Measurements from ENCODE around the gene KDM4C. TPM values are rescaled to one million over a fixed set of nuclear protein-coding genes. Genes with fewer than 3 reads are reported as not detected.

KDM4C gene
- total RNA-seq, 1 experiment from 2014 or later: 11.9 TPM

DNA sequence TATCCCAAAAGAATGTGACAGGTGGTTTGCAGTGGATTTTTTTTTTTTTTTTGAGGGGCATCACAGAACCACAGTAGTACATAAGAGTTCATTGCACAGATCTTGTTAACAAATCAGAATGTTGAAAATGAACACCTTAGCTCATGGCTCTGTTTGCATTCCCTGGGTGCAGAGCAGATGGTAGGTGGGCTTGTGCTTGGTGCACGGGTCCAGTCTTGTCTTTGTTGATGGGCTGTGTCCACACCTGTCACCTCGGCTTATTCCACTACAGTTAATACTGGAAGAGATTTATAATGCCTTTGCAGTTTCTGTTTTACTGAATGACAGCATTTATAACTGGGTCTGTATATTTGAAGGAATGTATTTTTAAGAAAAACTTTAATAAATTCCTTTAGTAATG lies 146.6 kb downstream of the KDM4C start:
- no peak for DNase-seq (ENCODE audit: low spot score)

DNA sequence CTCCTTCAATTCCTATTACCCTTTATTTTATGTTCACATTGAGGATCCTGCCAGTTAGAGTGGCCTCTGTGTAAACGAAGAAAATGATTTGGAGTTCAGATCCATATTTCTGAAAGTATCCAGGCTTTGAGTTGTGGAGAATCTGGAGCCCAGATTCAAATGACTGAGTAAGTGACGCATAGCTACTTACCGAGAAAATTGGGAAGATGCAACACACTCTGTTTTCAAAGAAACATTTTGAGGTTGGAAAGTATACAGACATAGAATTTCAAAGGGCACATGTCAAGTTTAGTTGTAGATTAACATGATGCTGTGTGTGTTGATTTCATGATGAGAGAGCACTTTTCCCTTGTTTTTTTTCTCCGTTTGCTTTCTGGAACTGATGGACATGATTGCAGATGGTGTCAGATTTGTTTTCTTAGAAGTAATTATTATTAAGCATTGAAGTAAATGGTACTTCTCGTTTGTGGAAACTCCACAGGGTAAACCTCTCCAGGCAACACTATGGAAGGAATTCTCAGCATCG lies 148.1 kb downstream of the KDM4C start:
- no peak for DNase-seq (ENCODE audit: low spot score)

DNA sequence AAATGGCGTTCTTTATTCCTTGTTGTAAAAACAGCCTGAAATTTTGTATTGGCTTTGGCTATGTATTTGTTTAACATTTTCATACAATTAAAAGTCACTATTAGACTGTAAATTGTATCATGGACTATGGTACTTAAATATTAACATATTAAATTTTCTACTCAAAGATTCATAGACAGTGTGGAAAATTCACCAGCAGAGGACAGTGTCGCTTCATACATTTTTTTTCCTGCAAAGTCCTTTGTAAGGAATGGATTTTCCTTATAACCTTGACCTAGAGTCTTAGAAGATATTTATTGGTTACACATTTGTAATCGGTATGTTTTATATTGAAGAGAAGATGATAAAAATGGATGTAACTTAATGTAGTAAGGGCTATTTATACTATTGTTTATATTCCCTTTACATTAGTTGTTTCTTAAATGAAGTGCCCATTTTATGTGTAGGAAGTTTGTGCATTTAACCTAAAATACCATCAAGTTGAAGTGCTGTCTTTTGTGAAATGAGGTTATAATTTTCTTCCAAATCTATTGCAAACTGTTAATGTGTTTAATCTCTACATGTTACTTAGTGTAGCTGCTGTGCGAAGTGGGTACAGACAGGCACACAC lies 150.1 kb downstream of the KDM4C start:
- peak; percentile 12 for DNase-seq (ENCODE audit: low spot score)

DNA sequence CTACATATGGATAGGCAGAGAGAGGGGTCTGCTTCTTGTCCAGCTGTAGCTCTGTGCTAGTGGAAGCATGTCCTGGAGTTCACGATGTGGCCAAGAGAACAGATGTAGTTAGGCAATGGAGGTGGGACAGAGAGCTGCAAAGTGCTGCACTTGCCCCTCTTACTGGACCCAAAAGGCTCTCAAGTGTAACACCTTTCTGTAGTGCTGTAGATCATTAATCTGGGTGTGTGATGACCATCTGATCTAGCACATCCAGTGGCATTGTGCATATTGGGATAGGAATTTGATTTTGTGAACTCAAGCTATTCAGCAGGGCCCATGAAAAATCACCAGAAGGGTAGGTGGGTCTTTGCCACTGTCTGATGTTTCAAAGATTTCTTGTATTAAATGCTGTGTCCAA lies 151.4 kb downstream of the KDM4C start:
- DNase-seq (ENCODE audit: low spot score): no peak

DNA sequence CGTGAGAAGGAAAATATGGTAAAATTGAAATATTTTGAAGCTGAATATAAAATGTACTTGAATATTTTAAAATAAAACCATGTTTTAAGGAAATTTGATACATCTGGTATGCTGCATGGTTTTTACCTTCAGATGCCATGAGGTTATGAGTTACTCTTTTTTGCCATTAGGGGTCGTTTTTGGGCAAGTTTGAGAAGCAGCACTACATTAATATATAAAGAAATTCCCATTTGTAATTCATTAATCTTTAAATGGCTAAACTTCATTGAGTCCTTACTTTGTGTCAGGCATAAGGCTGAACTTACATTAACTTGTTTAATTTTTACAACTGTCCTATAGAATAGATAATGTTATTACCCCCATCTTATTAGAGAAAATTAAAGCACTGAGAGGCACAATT lies 152.3 kb downstream of the KDM4C start:
- DNase-seq (ENCODE audit: low spot score): no peak

DNA sequence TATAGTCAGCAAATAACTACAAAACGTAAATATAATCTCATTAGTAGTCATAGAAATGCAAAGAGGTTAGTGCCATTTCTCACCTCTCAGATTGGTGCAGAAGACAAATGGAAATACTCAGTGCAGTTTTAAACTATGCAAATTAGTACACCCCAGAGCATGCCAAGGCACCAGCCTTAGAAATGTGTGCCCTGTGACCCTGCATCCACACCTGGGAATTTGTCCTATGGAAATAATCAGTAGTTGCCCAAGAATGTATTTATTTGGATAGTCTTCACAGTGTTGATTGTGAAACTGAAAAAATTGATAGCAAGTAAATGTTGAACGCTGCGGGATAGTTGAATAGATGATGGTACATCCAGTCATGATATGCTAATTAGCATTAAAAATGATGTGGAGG lies 152.7 kb downstream of the KDM4C start:
- no peak for DNase-seq (ENCODE audit: low spot score)

DNA sequence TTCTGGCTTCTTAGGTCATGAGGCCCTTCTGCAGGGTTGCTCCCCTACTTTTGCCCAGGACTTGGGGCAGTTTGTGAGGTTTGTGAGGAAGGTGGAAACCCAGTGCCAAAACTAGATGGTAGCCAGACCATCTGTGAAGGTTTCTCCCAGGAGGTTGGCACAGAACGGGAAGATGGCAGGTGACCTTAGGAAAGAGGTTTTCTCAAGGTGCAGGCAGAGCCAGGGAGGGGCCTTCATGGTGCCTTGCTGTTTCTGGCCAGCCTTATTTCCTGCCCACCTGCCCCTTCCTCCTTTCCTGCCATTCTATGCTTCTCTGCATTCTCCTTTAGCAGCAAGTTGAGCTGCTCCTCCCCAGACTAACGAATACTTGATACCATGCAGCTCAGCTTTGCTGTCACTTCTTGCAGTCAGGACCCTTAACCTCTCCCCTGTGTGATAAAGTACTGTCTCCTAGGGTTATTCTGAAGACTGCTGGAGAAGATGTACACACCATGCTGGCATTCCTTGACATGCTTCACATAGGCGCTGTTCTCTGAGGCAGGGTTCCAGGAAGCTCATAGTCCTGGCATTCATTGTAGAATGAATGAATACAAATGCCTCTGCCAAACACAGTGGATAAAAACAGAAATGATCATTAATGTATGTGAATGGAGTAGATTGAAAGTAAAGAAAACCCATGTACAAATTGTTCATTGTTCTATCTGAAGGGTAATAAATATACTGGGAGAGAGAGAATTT lies 154.3 kb downstream of the KDM4C start:
- no peak for DNase-seq (ENCODE audit: low spot score)

DNA sequence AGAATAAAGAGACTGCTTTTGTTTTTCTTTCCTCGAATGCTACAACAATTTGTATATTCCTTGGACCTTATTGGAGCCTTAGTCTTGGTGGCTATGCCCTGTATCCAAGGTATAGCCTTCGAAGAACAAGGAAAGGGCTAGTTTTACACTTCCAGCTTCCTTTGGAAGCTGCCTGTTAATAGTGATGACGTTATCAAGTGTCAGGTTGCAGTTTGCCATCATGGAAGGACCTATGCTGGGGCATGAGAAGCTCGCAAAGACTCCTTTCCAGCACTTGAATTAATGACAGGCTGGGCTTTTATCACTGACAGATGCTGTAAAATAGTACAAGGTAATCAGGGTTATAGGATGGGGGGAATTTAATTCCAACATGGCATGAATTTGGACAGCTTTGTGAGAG lies 157.9 kb downstream of the KDM4C start:
- DNase-seq (ENCODE audit: low spot score): no peak

DNA sequence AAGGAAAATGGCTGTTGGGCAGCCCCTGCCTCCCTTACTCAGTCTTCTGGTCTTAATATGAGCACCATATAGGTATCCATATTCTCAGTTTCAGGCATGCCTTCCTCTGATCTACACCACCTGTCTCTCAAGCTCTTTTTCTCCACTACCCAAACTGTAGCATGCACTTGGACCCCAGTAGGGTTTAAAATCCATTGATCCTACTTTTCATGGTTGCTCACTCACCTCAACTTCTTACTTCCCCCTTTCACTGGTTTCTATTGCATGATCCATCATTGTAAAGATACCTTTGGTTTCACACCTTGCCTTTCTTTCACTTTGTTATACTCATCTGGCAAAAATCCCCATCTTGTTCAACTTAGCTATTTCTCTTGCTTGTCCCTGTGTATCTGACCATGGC lies 159.4 kb downstream of the KDM4C start:
- no peak for DNase-seq (ENCODE audit: low spot score)

DNA sequence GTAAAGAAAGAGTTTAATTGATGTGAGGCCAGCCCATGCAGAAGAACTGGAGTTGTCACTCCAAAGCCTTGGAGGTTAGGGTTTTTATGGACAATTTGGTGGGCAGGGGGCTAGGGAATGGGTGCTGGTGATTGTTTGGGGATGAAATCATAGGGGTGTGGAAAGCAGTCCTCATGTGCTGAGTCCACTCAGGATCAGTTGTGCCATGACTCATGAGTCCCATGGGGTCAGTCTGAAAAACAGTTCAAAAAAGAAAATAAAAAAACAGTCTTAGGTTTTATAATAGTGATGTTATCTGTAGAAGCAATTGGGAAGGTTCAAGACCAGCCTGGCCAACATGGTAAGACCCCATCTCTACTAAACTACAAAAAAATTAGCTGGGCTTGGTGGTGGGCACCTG lies 162.3 kb downstream of the KDM4C start:
- DNase-seq (ENCODE audit: low spot score): no peak

DNA sequence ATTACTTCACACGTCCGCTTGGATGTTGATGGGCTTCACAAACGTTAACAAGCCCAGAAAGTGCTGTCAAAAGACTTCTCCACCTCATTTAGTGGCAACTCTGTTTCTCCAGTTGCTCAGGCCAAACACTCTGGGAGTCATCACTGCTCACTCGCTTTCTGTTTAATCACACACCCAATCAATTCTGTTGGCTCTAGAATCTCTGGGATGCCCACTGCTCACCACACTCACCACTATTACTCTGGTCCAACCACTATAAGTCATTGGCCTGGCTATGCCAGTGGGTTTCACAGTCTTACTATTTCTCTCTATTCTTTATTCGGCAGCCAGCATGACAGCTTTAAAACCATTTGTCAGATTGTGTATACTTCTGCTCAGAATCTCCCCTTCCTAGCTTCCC lies 163.5 kb downstream of the KDM4C start:
- DNase-seq (ENCODE audit: low spot score): no peak

DNA sequence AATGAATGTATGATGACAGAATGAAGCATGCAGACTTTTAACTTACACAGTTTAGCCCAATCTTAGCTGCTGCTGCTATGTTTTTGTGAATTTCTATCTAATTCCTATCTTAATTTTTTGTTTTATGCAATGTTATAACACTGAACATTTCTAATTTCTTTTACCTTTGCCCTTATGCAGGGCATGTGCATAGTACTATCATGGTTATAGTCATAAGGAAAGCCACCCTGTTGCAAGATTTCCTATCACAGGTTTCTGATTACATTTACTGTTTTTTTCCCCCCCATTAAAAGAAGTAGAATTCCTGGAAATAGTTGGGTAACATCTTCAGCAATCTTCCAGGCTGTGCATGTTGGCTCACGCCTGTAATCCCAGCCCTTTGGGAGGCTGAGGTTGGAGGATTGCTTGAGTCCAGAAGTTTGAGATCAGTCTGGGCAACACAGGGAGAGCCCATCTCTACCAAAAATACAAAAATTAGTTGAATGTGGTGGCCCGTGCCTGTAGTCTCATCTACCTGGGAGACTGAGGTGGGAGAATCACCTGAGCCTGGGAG lies 164.4 kb downstream of the KDM4C start:
- DNase-seq (ENCODE audit: low spot score): no peak

DNA sequence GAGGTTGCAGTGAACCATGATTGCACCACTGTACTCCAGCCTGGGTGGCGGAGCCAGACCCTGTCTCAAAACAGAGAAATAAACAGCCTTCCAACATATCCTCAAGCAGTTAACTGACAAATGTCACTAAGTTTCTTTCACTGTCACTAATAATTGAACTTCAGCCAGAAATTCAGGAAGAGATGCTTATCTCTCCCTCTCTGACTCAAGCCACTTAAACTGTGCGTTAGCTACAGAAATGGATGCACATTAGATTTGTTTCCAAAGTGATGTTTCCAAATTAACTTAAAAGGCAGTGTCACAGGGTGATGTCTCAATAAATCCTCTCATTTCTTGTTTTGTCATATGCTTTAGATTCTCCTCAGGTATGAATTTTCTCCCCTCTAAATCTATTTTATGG lies 164.9 kb downstream of the KDM4C start:
- DNase-seq (ENCODE audit: low spot score): no peak

DNA sequence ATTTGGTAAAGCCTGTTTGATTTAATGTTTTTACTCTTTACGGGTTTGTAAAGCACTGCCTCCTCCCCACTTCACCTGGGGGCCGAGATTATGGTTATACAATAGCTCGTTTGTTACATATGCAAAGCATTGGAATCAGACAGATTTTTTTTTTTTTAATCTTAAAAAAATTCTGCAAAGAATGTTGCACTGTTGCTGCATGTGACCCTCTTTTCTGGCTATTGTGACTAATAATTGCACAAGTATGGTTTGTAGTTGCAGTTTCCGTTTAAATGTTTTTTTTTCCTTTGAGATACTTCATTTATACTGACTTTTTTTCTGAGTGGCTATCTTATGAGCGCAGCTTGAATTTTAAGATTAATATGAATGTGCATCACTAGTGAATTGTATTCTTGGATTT lies 165.3 kb downstream of the KDM4C start:
- DNase-seq (ENCODE audit: low spot score): no peak

DNA sequence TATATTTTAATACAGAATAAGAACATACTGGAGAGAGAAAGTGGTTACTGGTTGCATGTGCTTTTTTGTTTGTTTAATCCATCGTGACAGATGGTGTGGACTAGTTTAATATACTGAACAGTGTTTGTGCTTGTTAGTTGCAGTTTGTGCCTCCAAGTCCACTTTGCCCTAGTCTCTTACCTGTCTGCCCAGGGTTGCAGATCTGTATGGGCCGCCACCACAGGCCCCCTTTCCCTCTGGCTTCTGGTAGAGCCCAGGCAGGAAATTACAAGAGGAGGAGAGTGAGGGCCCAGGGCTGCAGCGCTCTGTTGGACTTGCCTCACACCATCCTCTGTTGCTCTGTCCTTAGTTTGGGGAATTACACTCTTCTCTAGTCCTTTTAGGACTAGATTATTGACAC lies 166.4 kb downstream of the KDM4C start:
- no peak for DNase-seq (ENCODE audit: low spot score)

DNA sequence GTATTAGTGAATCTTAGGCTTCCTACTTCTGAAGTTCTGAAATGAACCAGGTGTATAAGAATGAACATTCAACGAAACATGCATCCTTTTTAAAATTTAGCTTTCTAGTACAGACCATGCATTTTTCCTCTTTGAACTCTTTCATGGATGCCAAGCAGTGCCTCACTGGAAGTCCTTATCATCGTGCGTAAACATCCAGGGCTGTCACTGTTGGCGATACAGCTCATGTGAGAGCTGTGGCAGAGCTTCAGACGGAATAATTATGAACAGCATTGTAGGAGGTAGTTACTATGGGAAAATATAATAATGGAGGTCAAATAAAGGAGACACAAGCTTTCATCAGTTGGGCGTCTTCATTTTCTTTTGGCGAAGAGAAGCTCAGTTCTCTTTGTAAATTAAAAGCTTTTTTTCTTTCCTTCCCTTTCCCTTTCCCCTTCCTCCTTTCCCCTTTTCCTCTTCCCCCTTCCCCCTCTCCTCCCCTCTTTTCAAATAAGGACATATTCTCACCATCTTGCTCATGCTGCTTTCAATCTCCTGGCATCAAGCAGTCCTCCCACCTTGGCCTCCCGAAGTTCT lies 167.3 kb downstream of the KDM4C start:
- no peak for DNase-seq (ENCODE audit: low spot score)

DNA sequence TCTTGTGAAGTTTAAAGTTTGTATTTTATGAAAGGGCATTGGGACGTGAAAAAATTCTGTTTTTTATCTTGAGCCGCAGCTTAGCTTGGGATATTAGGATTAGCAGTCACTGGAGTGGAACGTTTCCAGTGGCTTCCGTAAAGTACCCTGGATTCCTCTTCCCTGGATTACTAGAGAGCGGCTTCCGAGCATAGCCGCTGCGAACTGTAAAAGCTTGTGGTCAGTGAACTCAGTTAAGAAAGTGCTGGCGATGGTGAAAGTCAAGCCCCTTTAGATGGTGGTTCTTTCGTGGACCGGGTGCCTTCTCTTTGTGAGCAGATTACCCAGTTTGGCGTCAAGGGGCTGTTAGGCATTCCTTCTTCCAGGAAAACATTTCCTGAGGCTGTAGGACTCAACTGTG lies 168.1 kb downstream of the KDM4C start:
- no peak for DNase-seq (ENCODE audit: low spot score)

DNA sequence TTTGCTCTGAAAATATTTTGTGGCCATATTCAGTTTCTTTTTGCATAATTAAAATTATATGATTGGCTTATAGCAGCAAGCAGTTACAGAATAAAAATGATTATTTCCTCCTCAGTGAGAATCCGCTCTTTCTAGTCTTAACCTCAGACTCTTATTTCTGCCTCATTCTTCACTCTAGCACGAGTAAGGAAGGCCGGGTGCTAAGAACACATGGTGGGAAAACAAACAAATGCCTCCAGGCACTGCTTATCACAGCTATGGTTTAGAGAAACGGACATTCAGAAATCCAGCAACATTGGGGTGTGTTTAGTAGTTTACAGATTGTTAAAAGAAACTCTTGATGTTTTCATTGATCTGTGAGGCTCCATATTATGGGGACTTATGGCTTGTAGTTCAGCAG lies 168.7 kb downstream of the KDM4C start:
- DNase-seq (ENCODE audit: low spot score): no peak

DNA sequence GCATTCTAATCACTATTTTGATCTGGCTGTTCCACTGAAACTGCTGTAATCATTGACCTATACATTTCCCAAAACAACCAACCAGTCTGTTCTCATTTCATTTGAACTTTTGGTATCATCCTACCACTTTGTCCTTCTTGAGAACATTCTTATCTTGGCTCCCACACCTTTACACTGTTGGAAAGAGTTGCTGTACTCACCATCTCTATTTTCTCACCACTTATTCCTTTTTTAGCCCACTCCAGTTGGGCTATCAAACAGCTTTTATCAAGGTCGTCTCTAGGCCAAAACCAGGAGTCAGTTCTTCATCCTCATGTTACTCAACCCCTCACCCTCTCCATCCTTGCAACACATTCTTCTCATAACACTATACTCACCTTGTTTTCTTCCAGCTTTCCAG lies 170.1 kb downstream of the KDM4C start:
- no peak for DNase-seq (ENCODE audit: low spot score)

DNA sequence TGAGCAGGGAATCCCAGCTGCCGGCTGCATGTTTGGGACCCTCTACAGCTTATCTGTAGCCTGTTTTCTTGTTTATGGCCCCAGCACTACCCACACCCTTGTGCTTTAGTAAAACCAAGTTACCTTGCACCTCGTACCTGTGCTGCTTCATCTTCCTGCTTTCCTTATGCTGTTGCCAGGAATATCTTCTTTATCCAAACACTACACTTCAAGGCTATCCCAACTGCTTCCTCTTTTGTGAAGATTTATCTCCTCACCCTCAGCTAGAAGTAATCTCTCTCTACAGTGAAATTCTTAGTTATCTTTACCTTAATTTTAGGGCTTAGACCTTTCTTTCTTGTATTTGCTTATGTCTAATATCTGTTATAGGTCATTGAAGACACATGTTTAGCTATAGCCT lies 171.1 kb downstream of the KDM4C start:
- DNase-seq (ENCODE audit: low spot score): no peak

DNA sequence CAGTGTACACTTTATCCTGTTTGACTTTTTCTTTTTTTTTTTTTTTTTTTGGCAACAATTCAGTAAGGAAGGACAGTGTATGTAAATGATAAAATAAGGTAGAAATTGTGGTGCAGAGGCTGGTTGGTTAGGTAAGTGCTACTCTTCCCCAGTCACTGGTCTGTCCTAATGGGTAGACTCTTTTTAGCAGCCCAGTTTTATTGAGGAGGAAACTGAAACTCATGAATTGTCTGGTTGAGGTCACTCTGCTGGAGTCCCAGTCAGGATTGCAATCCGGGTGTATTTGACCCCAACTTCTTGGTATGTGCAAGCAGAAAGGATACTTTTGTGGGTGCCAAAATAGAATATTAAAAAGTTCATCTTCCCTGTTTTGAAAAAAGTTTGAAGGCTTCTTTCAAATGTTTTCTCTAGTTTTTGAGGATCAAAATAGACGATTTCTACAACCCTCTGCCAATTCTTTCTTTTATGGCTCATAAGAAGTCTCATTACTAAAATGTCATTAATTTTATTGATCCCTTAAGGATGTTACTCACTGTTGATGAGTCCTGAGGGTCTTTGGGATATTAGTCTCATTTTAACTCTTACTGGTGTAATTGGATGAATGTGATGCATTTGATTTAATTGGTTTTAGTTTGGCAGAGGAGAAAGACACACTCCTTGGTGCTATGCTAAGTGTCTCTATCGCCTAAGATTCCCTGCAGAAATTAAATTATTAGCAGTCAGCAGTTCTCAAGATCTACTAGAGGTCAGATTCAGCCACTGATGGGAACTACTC lies 171.9 kb downstream of the KDM4C start:
- no peak for DNase-seq (ENCODE audit: low spot score)

DNA sequence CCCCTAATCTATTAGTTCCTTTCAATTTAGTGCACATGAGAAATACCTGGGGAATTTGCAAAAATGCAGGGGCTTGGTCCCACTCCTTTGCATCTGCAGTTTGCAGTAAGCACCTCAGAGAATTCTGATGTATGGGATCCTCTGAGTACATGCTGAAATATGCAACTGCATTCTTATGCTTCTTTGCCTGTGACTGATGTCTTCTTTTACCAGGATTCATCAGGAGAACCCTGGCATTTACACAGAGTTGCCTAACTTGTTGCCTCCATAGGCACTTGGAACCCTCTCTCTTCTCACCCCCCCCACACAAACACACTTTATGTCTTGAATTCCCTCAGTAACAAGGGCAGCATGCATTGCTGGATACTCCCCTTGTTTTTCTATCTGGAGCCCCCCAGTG lies 173.1 kb downstream of the KDM4C start:
- DNase-seq (ENCODE audit: low spot score): no peak
